Measurements from ENCODE around the gene APEH. TPM values are rescaled to one million over a fixed set of nuclear protein-coding genes. Genes with fewer than 3 reads are reported as not detected.

Gene APEH
- total and polyA plus RNA-seq, 2 of the 4 experiments (the other 2 are of a cell fraction) = 89.2 to 142 TPM

DNA sequence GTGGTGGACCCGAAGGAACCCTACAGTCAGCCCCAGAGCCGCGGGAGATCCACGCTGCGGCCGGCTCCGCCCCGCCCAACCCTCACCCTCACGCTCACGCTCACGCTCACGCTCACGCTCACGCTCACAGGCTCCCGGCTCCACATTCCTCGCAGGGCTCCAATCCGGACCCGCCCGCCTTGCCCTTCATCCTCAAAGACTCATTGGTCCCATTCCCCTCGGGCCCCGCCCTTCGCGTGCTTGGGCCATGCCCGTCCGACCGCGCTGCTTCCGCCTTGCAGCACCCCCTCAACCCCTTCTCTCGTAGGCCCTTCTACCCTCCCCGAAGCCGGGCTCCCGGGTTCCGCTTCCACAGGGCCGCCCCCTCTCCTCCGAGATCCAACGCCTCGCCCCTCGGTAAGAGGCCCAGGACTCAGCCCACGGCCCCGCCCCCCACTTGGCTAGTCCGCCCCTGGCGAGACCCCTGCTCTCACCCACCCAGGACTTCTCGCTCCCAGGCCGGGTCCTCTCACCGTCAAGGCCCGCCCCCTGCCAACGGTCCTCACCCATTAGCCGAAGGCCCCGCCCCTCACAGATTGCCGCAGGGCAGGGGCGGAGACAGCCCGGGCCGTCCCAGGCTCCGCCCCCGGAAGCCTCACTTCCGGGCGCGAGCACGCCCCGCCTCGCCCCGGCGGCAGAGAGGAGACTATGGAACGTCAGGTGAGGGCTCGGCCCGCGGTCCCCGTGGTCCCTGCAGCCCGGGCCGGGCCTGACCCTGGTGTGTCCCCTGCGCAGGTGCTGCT, at the start of gene APEH (continued):
- TF ChIP-seq MAFK (IDR thresholded peaks at IDR 0.05; ENCODE audit: low read depth, low read length) (no peak), SMC3 (IDR thresholded peaks at IDR 0.05; ENCODE audit: low read depth, low read length) (no peak), FOS (IDR thresholded peaks at IDR 0.05; ENCODE audit: low read depth, low read length) (no peak), RFX5 (IDR thresholded peaks at IDR 0.05; ENCODE audit: low read depth, low read length) (no peak), RCOR1 (IDR thresholded peaks at IDR 0.05; ENCODE audit: insufficient replicate concordance, low read length) (no peak)

DNA sequence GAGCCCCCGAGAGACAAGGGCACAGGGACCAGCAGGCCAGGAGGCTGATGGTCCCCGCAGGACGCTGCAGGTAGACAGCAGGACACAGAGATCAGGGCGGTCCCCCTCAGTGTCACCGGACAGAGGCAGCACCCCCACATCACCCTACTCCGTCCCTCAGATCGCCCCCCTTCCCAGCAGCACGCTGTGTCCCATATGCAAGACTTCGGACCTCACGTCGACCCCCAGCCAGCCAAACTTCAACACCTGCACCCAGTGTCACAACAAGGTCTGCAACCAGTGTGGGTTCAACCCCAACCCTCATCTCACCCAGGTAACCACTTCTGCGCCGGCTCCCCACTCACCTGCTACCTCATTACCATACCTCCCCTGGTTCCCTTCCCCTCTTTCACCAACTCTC, 49.1 kb upstream of the APEH start:
- Histone ChIP-seq H3K14ac (replicated peaks; ENCODE audit: low read depth, low read length) (no peak overlapping the region), H3K4me2 (ENCODE audit: low read depth, low read length) (no peak overlapping the region), H2AK9ac (replicated peaks; ENCODE audit: low read depth, low read length, poor library complexity) (no peak overlapping the region), H4K5ac (ENCODE audit: low read depth, low read length) (no peak overlapping the region), H3K18ac (ENCODE audit: low read depth, low read length) (no peak overlapping the region), H3K79me1 (ENCODE audit: low read depth in 1 of 2, low read length in 2 of 2) (no peaks in the 10 kb centered on the region), H2BK20ac (ENCODE audit: low read depth, low read length) (no peak overlapping the region), H3K9me3 (ENCODE audit: control insufficient read depth, insufficient read depth, low read length) (no peaks in the 10 kb centered on the region), H3K4me3 (ENCODE audit: insufficient read depth, low read depth, low read length) (no peak overlapping the region), H2AK5ac (ENCODE audit: low read depth, low read length) (no peak overlapping the region), H4K20me1 (ENCODE audit: insufficient read depth, low read length) (no peaks in the 10 kb centered on the region), H3K4ac (ENCODE audit: low read depth, low read length) (no peak overlapping the region), H4K91ac (ENCODE audit: insufficient read depth, low read depth, low read length) (no peak overlapping the region), H2AFZ (replicated peaks; ENCODE audit: low read length, poor library complexity) (no peak overlapping the region), H3K9me1 (ENCODE audit: insufficient read depth, low read length) (no peaks in the 10 kb centered on the region), H3K56ac (ENCODE audit: extremely low read depth, insufficient read depth, low read length) (no peak overlapping the region), H3K4me1 (ENCODE audit: control insufficient read depth, insufficient read depth, low read length) (no peaks in the 10 kb centered on the region), H2BK15ac (ENCODE audit: low read depth, low read length) (no peak overlapping the region), H3K9ac (ENCODE audit: low read depth, low read length) (no peak overlapping the region), H2BK5ac (ENCODE audit: low read depth, low read length, poor library complexity, severe bottlenecking) (no peak overlapping the region), H3K23ac (ENCODE audit: low read depth, low read length) (no peak overlapping the region), H3K36me3 (ENCODE audit: control insufficient read depth, insufficient read depth, low read length) (no peaks in the 10 kb centered on the region), H3K27ac (ENCODE audit: insufficient read depth, low read length) (no peak overlapping the region), H2BK120ac (ENCODE audit: low read depth, low read length) (no peak overlapping the region), H3K27me3 (ENCODE audit: control insufficient read depth, insufficient read depth, low read length) (peaks cover 71% of the 10 kb centered on the region), H4K8ac (ENCODE audit: low read depth in 2 of 2, low read length in 2 of 2) (no peak overlapping the region)
- no peak for DNase-seq
- 73% methylated on average over 4 of the region's 13 CpGs; no CpG with 5 or more reads in 1 of the 2 experiments for WGBS, 2 experiments (ENCODE audit: extremely low coverage in 2 of 2, insufficient read length in 1 of 2)
- ChIA-PET POLR2A (ENCODE audit: unreplicated experiment) (no interaction called here), CTCF (no interaction called here)
- in situ Hi-C loops (cut with MboI; ENCODE audit: low sequenced_read_pairs) = no loop called here
- no TSS peak for BruUV-seq (replicated peaks)
- intact Hi-C loops (cut with micrococcal nuclease) = no loop called here
- ATAC-seq (ENCODE audit: low read depth) = no peak
- dilution Hi-C loops (cut with HindIII; ENCODE audit: low sequenced_read_pairs, unreplicated experiment) = no loop called here
- TF ChIP-seq ELK1 (IDR thresholded peaks at IDR 0.05; ENCODE audit: borderline replicate concordance, low read depth, low read length) (no peak), NFE2L2 (IDR thresholded peaks at IDR 0.05; ENCODE audit: low read depth, low read length) (no peak), FOS (IDR thresholded peaks at IDR 0.05; ENCODE audit: low read depth, low read length) (no peak), MAZ (IDR thresholded peaks at IDR 0.05; ENCODE audit: borderline replicate concordance, low read depth, low read length) (no peak), BHLHE40 (IDR thresholded peaks at IDR 0.05; ENCODE audit: low read depth, low read length) (no peak), CHD1 (IDR thresholded peaks at IDR 0.05; ENCODE audit: low read depth, low read length) (no peak), POLR2A (IDR thresholded peaks at IDR 0.05; ENCODE audit: low read depth, low read length) (no peak), USF2 (IDR thresholded peaks at IDR 0.05; ENCODE audit: low read depth, low read length) (no peak), RCOR1 (IDR thresholded peaks at IDR 0.05; ENCODE audit: insufficient replicate concordance, low read length) (no peak), SMC3 (IDR thresholded peaks at IDR 0.05; ENCODE audit: low read depth, low read length) (no peak)
- TF ChIP-seq, protein P1, sequence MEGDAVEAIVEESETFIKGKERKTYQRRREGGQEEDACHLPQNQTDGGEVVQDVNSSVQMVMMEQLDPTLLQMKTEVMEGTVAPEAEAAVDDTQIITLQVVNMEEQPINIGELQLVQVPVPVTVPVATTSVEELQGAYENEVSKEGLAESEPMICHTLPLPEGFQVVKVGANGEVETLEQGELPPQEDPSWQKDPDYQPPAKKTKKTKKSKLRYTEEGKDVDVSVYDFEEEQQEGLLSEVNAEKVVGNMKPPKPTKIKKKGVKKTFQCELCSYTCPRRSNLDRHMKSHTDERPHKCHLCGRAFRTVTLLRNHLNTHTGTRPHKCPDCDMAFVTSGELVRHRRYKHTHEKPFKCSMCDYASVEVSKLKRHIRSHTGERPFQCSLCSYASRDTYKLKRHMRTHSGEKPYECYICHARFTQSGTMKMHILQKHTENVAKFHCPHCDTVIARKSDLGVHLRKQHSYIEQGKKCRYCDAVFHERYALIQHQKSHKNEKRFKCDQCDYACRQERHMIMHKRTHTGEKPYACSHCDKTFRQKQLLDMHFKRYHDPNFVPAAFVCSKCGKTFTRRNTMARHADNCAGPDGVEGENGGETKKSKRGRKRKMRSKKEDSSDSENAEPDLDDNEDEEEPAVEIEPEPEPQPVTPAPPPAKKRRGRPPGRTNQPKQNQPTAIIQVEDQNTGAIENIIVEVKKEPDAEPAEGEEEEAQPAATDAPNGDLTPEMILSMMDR (conservative IDR thresholded peaks at IDR 0.05; ENCODE audit: low read depth, low read length) = no peak
